ENCODE results near the gene NLRC5.

Gene NLRC5

GRCh38 chr16:57036945-57037344 lies 47.6 kb downstream of the NLRC5 start:
- Histone ChIP-seq H3K27ac (ENCODE audit: low read length) (no peak overlapping the region), H4K20me1 (ENCODE audit: insufficient read depth, low read length) (no peaks in the 10 kb centered on the region), H3K4me2 (ENCODE audit: insufficient read depth, low read length) (no peak overlapping the region), H2AFZ (ENCODE audit: low read depth, low read length) (no peak overlapping the region), H3K9me3 (ENCODE audit: insufficient read depth, low read length, severe bottlenecking) (no peaks in the 10 kb centered on the region), H3K36me3 (ENCODE audit: insufficient read depth, low read length) (0 out of 2 replicates have a peak, but pooled peaks cover 2% of the 10 kb centered on the region), H3K27me3 (ENCODE audit: insufficient read depth, low read length, poor library complexity) (no peaks in the 10 kb centered on the region), H3K4me3 (ENCODE audit: low read depth in 1 of 2, low read length in 2 of 2) (no peak overlapping the region), H3K79me2 (ENCODE audit: insufficient read depth, low read length) (no peaks in the 10 kb centered on the region), H3K4me1 (ENCODE audit: insufficient read depth, low read length) (peaks cover 43% of the 10 kb centered on the region), H3K9ac (ENCODE audit: low read depth, low read length) (no peak overlapping the region)
- no peak for DNase-seq
- no peak for ATAC-seq (ENCODE audit: insufficient read depth, low read depth)
- TF ChIP-seq CTCF (IDR thresholded peaks at IDR 0.05; ENCODE audit: borderline replicate concordance, extremely low read depth, low read length, poor library complexity, severe bottlenecking) (no peak), EZH2 (IDR thresholded peaks at IDR 0.05; ENCODE audit: borderline replicate concordance, low read depth, low read length, severe bottlenecking) (no peak)

- DNase-seq (no peak), ATAC-seq (ENCODE audit: insufficient read depth, low read depth) (no peak)
- no peaks in the 10 kb centered on the region for H3K79me2 ChIP-seq (ENCODE audit: insufficient read depth, low read length)
- no peak overlapping the region for H2AFZ ChIP-seq (ENCODE audit: low read depth, low read length)
- H3K27ac ChIP-seq (ENCODE audit: low read length) = peak overlapping the region; percentile 8; the same call in 1 of the 2 replicates
- no peak overlapping the region for H3K4me2 ChIP-seq (ENCODE audit: insufficient read depth, low read length)
- no peak overlapping the region for H3K4me3 ChIP-seq (ENCODE audit: low read depth in 1 of 2, low read length in 2 of 2)
- H3K27me3 ChIP-seq (ENCODE audit: insufficient read depth, low read length, poor library complexity) = no peaks in the 10 kb centered on the region
- 0 out of 2 replicates have a peak, but pooled peaks cover 2% of the 10 kb centered on the region for H3K36me3 ChIP-seq (ENCODE audit: insufficient read depth, low read length)
- H3K9me3 ChIP-seq (ENCODE audit: insufficient read depth, low read length, severe bottlenecking) = no peaks in the 10 kb centered on the region
- no peaks in the 10 kb centered on the region for H4K20me1 ChIP-seq (ENCODE audit: insufficient read depth, low read length)
- H3K9ac ChIP-seq (ENCODE audit: low read depth, low read length) = no peak overlapping the region; the same call in 1 of the 2 replicates
- peaks cover 43% of the 10 kb centered on the region for H3K4me1 ChIP-seq (ENCODE audit: insufficient read depth, low read length)
- TF ChIP-seq EZH2 (IDR thresholded peaks at IDR 0.05; ENCODE audit: borderline replicate concordance, low read depth, low read length, severe bottlenecking) (no peak), CTCF (IDR thresholded peaks at IDR 0.05; ENCODE audit: borderline replicate concordance, extremely low read depth, low read length, poor library complexity, severe bottlenecking) (no peak)
Measured at GRCh38 chr16:57038166-57038565, 48.8 kb downstream of the NLRC5 start.

GRCh38 chr16:57039148-57039812 lies 49.9 kb downstream of the NLRC5 start:
- Histone ChIP-seq H4K20me1 (ENCODE audit: insufficient read depth, low read length) (no peaks in the 10 kb centered on the region), H3K4me1 (ENCODE audit: insufficient read depth, low read length) (peaks cover 43% of the 10 kb centered on the region), H3K79me2 (ENCODE audit: insufficient read depth, low read length) (no peaks in the 10 kb centered on the region), H3K9ac (ENCODE audit: low read depth, low read length) (peak overlapping the region; percentile 36), H3K36me3 (ENCODE audit: insufficient read depth, low read length) (0 out of 2 replicates have a peak, but pooled peaks cover 2% of the 10 kb centered on the region), H3K9me3 (ENCODE audit: insufficient read depth, low read length, severe bottlenecking) (no peaks in the 10 kb centered on the region), H2AFZ (ENCODE audit: low read depth, low read length) (peak overlapping the region; percentile 63), H3K4me3 (ENCODE audit: low read depth in 1 of 2, low read length in 2 of 2) (no peak overlapping the region; a peak in 1 of 4 replicates), H3K27me3 (ENCODE audit: insufficient read depth, low read length, poor library complexity) (no peaks in the 10 kb centered on the region), H3K27ac (ENCODE audit: low read length) (peak overlapping the region; percentile 77), H3K4me2 (ENCODE audit: insufficient read depth, low read length) (peak overlapping the region; percentile 29; the same call in 1 of the 2 replicates)
- ATAC-seq (ENCODE audit: insufficient read depth, low read depth) (peak; percentile 91), DNase-seq (peak; percentile 70)
- no peak for TF ChIP-seq EZH2 (IDR thresholded peaks at IDR 0.05; ENCODE audit: borderline replicate concordance, low read depth, low read length, severe bottlenecking)

All from DND-41 (cell line).